ENCODE measurements around the gene TTBK1.

Gene TTBK1

GRCh38 chr6:43216200-43216599 is 27.1 kb upstream of the TTBK1 start:
- Mint-ChIP-seq H3K4me3 (no peak overlapping the region), H3K27ac (no peak overlapping the region), H3K36me3 (ENCODE audit: low read depth) (peaks cover 17% of the 10 kb centered on the region), H3K4me1 (ENCODE audit: low read depth) (no peaks in the 10 kb centered on the region), H3K27me3 (ENCODE audit: low read depth) (no peaks in the 10 kb centered on the region), H3K9me3 (no peaks in the 10 kb centered on the region)
- no peak for DNase-seq (ENCODE audit: low spot score)

GRCh38 chr6:43217351-43217750 is 25.9 kb upstream of the TTBK1 start:
- no peak for DNase-seq (ENCODE audit: low spot score)
- Mint-ChIP-seq H3K4me3 (no peak overlapping the region), H3K4me1 (ENCODE audit: low read depth) (no peaks in the 10 kb centered on the region), H3K27ac (no peak overlapping the region), H3K9me3 (no peaks in the 10 kb centered on the region), H3K36me3 (ENCODE audit: low read depth) (peaks cover 19% of the 10 kb centered on the region), H3K27me3 (ENCODE audit: low read depth) (no peaks in the 10 kb centered on the region)

DNA sequence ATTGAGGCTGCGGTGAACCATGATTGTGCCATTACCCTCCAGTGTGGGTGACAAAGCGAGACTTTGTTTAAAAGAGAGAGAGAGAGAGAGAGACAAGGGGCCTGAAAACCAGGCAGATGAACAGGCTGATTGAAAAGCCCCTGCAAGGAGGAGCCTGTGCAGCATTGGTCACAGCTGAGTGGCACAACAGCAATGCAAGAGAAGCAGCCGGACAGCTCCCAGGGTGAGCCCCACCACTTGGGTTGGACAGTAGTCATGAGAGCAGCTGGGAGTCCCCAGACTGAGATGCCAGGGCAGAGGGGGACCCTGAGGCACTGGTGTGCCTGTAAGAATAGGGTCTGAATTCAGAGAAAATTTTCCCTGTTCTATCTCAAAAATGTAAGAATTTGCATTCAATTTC is 24.2 kb upstream of the TTBK1 start:
- Mint-ChIP-seq H3K4me1 (ENCODE audit: low read depth) (peaks cover 2% of the 10 kb centered on the region), H3K4me3 (no peak overlapping the region), H3K9me3 (no peaks in the 10 kb centered on the region), H3K27me3 (ENCODE audit: low read depth) (no peaks in the 10 kb centered on the region), H3K27ac (no peak overlapping the region), H3K36me3 (ENCODE audit: low read depth) (peaks cover 22% of the 10 kb centered on the region)
- DNase-seq (ENCODE audit: low spot score) = no peak

DNA sequence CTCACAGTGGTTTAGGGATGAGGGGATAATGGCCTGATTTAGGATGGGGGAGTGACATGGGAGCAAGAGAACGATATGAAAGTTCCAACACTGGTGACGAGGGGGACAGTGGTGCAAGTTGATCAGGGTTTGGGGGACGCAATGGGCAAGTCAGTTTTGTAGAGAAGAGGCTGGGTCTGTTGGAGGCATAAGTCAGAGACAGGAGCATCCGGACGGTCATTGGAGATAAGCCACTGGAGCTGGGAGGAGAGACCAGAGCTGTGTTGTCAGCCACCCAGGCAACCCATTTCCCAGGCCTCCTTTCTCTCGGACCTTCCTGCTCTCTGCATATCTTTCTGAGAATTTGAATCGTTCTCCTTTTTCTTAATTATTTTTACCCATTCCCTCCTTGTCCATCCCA is 23.5 kb upstream of the TTBK1 start:
- Mint-ChIP-seq H3K36me3 (ENCODE audit: low read depth) (peaks cover 26% of the 10 kb centered on the region), H3K4me3 (no peak overlapping the region), H3K4me1 (ENCODE audit: low read depth) (peaks cover 9% of the 10 kb centered on the region), H3K9me3 (no peaks in the 10 kb centered on the region), H3K27ac (peak overlapping the region; percentile 1), H3K27me3 (ENCODE audit: low read depth) (no peaks in the 10 kb centered on the region)
- DNase-seq (ENCODE audit: low spot score) = no peak

DNA sequence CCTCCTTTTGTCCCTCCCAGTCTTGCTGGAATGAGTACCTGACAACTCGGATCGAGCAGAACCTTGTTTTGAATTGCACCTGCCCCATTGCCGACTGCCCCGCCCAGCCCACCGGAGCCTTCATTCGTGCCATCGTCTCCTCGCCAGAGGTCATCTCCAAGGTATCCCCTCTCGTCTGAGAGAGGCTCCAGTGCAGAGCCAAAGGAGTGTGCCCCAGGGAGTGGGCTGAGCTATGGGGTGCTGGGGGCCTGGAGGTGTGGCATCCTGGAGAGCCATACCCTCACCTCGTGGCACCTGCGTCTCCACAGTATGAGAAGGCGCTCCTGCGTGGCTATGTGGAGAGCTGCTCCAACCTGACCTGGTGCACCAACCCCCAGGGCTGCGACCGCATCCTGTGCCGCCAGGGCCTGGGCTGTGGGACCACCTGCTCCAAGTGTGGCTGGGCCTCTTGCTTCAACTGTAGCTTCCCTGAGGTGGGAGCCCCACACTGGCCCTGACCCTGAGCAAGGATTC is 22.8 kb upstream of the TTBK1 start:
- peaks cover 13% of the 10 kb centered on the region for H3K4me1 Mint-ChIP-seq (ENCODE audit: low read depth)
- H3K9me3 Mint-ChIP-seq = no peaks in the 10 kb centered on the region
- no peak overlapping the region for H3K27ac Mint-ChIP-seq
- no peaks in the 10 kb centered on the region for H3K27me3 Mint-ChIP-seq (ENCODE audit: low read depth)
- peaks cover 26% of the 10 kb centered on the region for H3K36me3 Mint-ChIP-seq (ENCODE audit: low read depth)
- no peak for DNase-seq (ENCODE audit: low spot score)
- H3K4me3 Mint-ChIP-seq = no peak overlapping the region

DNA sequence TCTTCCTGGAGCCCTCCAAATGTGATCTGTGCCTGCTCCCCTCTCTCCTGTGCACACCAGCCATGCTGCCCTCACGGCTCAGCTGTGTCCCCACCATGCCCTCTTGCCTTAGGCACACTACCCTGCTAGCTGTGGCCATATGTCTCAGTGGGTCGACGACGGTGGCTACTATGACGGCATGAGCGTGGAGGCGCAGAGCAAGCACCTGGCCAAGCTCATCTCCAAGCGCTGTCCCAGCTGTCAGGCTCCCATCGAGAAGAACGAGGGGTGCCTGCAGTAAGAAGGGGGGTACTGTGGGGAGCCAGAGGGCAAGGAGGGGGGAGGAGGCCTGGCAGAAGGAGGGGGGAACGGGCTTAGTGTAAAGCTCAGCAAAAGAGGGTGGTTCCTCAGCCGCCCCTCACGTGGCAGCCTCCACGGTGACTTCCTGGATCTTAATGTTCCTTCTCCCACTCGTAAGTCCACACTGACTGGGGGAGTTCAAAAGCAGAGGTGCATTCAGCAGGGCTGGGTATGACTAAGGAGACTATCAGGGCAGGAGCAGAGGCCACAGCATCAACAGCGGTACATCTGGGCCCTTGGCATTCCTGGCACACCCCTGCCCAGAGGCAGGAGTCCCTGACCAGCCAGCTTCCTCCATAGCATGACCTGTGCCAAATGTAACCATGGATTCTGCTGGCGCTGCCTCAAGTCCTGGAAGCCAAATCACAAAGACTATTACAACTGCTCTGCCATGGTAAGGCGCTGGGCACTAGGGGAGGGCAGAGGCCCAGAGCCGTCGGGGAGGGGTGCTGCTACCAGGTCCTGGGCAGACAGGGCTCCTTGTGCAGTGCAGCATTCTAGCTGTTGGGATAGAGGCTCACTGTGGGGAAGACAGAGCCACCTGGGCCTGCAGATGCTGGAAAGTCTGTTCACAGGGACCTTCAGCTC is 22.0 kb upstream of the TTBK1 start:
- no peak overlapping the region for H3K4me3 Mint-ChIP-seq
- H3K27me3 Mint-ChIP-seq (ENCODE audit: low read depth) = no peaks in the 10 kb centered on the region
- H3K9me3 Mint-ChIP-seq = no peaks in the 10 kb centered on the region
- H3K27ac Mint-ChIP-seq = peak overlapping the region; percentile 61
- peaks cover 30% of the 10 kb centered on the region for H3K36me3 Mint-ChIP-seq (ENCODE audit: low read depth)
- no peak for DNase-seq (ENCODE audit: low spot score)
- peaks cover 16% of the 10 kb centered on the region for H3K4me1 Mint-ChIP-seq (ENCODE audit: low read depth)

DNA sequence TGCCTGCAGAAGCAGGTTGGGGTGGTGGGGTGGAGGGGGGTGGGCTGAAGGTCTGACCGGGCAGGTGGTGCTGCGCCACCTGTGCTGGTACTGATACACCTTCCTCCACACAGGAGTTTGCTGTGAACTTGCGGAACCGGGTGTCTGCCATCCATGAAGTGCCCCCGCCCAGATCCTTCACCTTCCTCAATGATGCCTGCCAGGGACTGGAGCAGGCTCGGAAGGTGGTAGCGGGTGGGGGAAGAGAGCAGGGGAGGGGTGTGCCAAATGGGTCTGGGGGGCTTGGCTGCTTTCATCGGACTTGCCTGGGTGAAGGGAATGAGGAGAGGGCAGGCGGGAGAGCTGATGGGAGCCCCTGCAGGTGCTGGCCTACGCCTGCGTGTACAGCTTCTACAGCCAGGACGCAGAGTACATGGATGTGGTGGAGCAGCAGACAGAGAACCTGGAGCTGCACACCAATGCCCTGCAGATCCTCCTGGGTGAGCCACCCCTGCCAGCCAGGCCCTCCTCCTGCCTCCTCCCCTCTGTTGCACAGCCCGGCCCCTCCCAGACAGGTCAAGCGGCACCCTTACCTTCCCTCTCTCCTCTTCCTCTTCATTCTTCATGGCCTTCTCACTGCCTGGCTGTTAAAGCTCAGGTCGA is 20.7 kb upstream of the TTBK1 start:
- Mint-ChIP-seq H3K9me3 (no peaks in the 10 kb centered on the region), H3K27ac (peak overlapping the region; percentile 58), H3K4me3 (no peak overlapping the region), H3K4me1 (ENCODE audit: low read depth) (peaks cover 22% of the 10 kb centered on the region), H3K36me3 (ENCODE audit: low read depth) (peaks cover 32% of the 10 kb centered on the region), H3K27me3 (ENCODE audit: low read depth) (no peaks in the 10 kb centered on the region)
- DNase-seq (ENCODE audit: low spot score) = no peak

- Mint-ChIP-seq H3K27me3 (ENCODE audit: low read depth) (no peaks in the 10 kb centered on the region), H3K27ac (peak overlapping the region; percentile 58), H3K4me1 (ENCODE audit: low read depth) (peaks cover 29% of the 10 kb centered on the region), H3K9me3 (no peaks in the 10 kb centered on the region), H3K36me3 (ENCODE audit: low read depth) (peaks cover 29% of the 10 kb centered on the region), H3K4me3 (no peak overlapping the region)
- no peak for DNase-seq (ENCODE audit: low spot score)
Observed at GRCh38 chr6:43223175-43223574, 20.1 kb upstream of the TTBK1 start.

- Mint-ChIP-seq H3K36me3 (ENCODE audit: low read depth) (peaks cover 21% of the 10 kb centered on the region), H3K27ac (peak overlapping the region; percentile 61), H3K27me3 (ENCODE audit: low read depth) (peaks cover 2% of the 10 kb centered on the region), H3K4me3 (peak overlapping the region; percentile 4), H3K9me3 (no peaks in the 10 kb centered on the region), H3K4me1 (ENCODE audit: low read depth) (peaks cover 36% of the 10 kb centered on the region)
- no peak for DNase-seq (ENCODE audit: low spot score)
Observed at GRCh38 chr6:43226192-43226851, 17.0 kb upstream of the TTBK1 start.

GRCh38 chr6:43228951-43229802 is 14.1 kb upstream of the TTBK1 start, which contains the start of gene DNPH1:
TSS of gene DNPH1 (minus strand) at chr6:43229481. CDS start at chr6:43229456, 25 bp downstream.
- DNase-seq (ENCODE audit: low spot score) = peak; percentile 81
- peak within 1 kb of the TSS; percentile 86 for H3K27ac Mint-ChIP-seq
- peaks cover 13% of the 10 kb centered on the region for H3K27me3 Mint-ChIP-seq (ENCODE audit: low read depth)
- H3K9me3 Mint-ChIP-seq = no peaks in the 10 kb centered on the region
- H3K36me3 Mint-ChIP-seq (ENCODE audit: low read depth) = peaks cover 16% of the 10 kb centered on the region
- peaks cover 33% of the 10 kb centered on the region for H3K4me1 Mint-ChIP-seq (ENCODE audit: low read depth)
- peak within 1 kb of the TSS; percentile 89 for H3K4me3 Mint-ChIP-seq

DNA sequence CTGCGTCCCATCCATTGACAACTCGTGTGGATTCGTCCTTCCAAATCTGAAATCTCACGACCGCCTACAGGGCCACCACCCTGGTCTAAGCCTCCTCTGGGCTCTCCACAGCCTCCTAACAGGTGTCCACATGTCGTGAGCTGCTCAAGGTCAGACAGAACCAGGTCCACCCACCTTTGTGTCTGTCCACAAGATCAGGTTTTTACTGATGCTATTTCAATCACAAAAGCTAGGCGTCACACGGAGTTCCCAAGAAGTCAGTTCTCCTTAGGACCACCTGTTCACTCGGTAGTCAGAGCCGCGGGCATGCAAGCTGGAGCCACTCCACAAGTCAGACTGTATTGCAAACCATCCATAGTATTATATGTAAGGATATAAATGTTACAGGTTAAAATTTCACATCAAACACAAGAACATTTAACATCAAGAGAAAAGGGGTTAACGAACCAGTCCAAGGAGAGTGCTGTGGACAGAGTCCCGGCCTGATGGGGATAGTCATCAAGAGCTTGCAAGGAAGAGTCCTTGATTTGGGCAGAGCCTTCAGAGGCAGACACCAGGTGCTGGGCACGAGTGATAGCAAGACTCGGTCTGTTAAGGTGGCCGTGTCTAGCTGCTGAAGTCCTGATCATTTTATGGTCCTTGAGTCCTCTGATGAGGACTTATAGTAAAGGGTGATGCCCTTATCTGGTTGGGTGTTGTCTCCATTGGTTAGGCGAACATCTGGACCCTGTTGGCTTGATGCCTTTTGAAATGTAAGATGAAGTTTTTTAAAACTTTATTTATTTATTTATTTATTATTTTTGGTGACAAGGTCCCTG is 13.3 kb upstream of the TTBK1 start:
- Mint-ChIP-seq H3K27me3 (ENCODE audit: low read depth) (peaks cover 13% of the 10 kb centered on the region), H3K27ac (peak overlapping the region; percentile 86), H3K4me3 (peak overlapping the region; percentile 88), H3K36me3 (ENCODE audit: low read depth) (peaks cover 12% of the 10 kb centered on the region), H3K9me3 (no peaks in the 10 kb centered on the region), H3K4me1 (ENCODE audit: low read depth) (peaks cover 27% of the 10 kb centered on the region)
- no peak for DNase-seq (ENCODE audit: low spot score)

- Mint-ChIP-seq H3K9me3 (no peaks in the 10 kb centered on the region), H3K4me1 (ENCODE audit: low read depth) (peaks cover 21% of the 10 kb centered on the region), H3K27me3 (ENCODE audit: low read depth) (peaks cover 17% of the 10 kb centered on the region), H3K36me3 (ENCODE audit: low read depth) (peaks cover 8% of the 10 kb centered on the region), H3K4me3 (no peak overlapping the region), H3K27ac (no peak overlapping the region)
- DNase-seq (ENCODE audit: low spot score) = no peak
Observed at GRCh38 chr6:43231053-43231452, 12.2 kb upstream of the TTBK1 start.

Measured in T-helper 2 cell treated with Interferon-gamma antibody and Interleukin-4, amounts not matched to agents 5 μg/mL and 100 μg/mL, for 36 hours (primary cell).